ENCODE data around the gene FRMD4A.

The FRMD4A gene

GRCh38 chr10:13685885-13686284, 644.8 kb downstream of the FRMD4A start:
- no peak for DNase-seq

DNA sequence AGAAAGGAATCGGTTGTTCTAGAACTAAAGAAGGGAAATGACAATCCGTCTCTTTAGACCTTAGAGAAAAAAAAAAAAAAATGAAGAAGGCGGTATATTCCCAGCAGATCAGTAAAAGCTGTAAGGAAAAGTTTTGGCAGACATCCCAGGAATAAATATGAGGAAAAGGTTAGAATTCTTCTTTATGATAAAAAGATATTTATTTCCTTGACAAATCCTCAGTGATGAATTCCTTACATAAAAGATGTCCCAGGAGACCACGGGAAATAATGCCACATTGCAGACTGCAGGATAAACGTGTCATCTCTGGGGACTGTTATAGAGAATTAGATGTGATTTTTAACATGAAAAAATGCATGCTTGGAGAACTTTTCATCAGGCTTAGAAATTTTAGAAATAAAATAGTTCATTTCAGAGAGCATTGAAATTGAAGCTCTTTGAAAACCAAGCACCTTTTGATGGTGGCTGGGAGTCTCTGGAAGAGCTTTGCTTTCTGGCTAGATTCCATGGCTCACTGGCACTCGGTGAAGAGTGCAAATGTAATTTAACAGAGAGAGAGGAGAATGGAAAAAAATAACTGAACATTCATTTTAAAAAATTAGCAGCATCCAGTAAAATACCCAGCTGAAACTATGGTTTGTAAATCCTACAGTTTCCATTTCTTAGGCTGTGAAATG, 645.8 kb downstream of the FRMD4A start:
- no peak for DNase-seq

DNA sequence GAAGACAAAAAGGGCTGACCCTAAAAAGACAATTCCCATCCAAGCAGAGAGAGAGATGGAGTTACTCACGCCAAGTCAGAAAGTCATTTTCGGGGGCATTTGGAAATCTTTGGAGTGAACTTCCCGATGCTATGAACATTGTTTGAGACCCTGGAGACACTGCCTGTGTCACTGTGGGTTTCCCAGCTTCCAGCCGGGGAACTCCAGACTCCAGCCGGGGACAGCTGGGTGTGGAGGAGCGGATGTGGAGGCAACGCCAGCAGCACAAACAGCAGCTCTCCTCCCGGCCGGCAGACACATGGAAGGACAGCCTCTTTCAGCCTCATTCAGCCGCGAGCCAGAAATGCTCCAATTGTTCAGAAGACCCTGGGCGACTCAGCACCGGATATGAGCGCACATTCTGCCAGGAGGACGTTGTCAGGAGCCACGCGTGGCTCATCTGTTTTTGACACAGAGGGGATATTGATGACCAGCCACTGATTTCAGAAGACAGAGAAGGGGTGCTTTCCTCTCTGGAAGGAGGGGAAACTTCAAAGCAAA, 646.4 kb downstream of the FRMD4A start:
- DNase-seq, result no peak

GRCh38 chr10:13683017-13683416, 647.7 kb downstream of the FRMD4A start:
- DNase-seq, result no peak

GRCh38 chr10:13681960-13682359, 648.8 kb downstream of the FRMD4A start:
- no peak for DNase-seq

DNA sequence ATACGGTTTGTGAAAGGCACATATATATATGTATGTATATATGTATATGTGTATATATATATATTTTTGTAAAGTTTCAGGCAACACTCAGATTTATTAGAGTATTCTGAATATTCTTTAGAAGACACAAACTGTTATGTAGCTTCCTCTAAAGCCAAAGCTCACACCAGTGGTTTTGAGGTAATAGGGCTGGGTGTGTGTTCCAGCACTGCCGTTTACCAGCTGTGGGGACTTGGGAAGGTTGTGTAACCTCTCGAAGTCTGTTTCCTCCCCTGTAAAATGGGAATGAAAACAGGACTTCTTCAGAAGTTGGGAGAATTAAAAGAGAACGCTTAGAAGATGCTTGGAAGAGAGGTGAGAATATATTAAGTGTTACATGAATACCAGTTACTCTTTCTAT, 649.2 kb downstream of the FRMD4A start:
- DNase-seq, result no peak

DNA sequence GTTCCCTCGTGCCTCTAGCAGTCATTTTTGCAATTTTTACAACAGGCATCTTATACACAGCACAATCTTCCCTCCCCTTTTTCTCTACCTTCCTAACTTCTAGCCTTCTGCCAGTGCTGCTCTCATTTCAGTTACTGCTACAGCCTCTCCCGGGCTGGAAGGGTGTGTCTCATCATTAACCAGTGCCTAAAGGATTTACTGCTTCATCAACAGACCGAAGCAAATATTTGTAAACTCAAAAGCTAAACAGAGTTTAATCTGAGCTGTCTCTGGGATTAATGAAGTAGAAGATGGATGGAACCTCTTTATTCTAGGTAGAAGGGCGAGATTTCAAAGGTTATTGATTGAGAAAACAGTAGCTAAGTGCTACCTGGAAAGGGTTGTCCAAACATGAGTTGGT, 649.6 kb downstream of the FRMD4A start:
- no peak for DNase-seq

DNA sequence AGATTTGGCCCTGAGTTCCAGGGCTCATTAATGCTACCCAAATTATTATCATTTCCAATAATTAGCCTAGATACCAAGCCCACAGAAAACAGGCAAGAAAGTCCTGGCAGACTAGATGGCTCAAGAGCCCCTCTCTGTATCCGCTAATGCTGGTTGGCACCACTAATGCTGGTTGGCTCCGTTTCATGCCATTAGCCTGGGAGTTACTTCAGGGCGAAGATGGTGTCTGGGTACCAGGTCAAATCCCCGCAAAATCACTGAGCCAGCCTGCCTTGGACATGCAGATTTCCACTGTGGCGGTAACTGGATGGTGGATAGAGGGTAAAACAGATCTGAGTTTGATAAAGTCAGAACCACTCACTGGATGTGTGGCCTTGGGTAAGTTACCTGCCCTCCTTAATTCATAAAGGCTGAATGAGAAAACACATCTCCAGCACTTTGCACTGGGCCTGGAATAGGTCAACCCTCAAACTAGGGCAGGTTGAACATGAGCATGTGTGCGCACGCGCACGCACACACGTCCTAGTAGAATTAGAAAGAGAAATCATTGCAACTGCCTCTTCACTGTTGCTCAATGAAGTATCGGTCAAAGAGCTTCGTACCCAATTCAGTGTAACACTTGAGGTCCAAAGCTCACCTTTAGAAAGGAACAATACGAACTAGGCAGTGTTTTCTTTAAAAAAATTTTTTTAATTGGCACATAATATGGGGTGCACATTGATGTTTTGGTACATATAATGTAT, 652.5 kb downstream of the FRMD4A start:
- DNase-seq, result no peak

- no peak for DNase-seq
Observed at GRCh38 chr10:13674645-13675588, 655.8 kb downstream of the FRMD4A start.

DNA sequence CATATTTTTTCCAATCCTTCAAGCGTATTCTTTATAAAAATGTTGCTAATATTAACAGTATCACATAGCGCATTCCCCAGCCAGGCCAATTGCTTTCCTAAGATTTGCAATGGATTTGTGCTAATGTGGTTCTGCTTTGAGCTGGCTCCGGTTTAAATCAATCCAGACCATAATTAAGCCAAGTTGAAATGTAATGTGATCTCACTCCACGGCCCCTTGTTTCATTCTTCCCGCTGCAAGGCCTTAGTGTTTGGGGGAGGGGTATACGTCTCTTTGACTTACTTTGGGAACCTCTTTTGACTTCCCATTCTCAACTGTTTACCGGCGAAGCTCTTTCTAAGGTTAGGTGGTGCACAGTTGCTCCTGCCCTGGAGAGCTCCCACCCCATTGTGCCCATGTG, 657.6 kb downstream of the FRMD4A start:
- DNase-seq, result no peak

- DNase-seq, result no peak
Observed at GRCh38 chr10:13672548-13672947, 658.2 kb downstream of the FRMD4A start.

DNA sequence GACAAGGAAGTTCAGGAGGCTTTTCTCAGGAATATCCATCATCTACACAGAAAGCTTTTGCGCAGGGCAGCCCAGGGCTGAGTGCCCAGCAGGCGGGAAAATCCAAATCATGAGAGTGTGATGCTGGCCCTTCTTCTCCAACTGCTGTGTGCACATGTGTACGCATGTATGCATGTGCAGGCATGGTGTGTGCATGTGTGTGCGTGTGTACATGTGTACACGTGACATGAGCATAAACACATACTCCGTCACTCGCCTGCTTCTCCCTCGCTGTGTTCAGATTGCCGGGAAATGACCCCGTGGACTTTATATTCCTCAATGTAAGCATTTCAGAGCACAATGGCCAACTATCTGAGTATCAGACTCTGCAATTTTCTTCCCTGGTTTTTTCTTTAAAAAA, 658.8 kb downstream of the FRMD4A start:
- no peak for DNase-seq

DNA sequence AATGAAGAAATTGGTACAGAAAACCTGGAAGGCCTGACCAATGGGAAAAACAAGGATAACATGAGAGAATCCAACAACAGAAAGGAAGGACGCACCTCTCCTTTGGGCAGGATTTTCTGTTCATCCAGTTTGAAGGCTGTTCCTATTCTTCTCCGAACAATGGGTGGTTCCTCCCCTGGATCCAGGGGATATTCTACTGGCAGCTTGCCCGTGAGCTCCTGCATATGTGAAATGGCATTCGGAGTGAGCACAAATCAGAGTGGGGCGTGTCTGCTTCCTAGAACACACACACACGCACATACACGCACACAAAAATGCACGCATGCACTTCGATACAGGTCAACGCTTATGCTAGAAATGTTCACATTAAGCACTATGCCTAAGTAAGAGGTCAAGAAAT, 660.4 kb downstream of the FRMD4A start:
- DNase-seq, result no peak

- DNase-seq, result no peak
Observed at GRCh38 chr10:13669901-13670300, 660.8 kb downstream of the FRMD4A start.

DNA sequence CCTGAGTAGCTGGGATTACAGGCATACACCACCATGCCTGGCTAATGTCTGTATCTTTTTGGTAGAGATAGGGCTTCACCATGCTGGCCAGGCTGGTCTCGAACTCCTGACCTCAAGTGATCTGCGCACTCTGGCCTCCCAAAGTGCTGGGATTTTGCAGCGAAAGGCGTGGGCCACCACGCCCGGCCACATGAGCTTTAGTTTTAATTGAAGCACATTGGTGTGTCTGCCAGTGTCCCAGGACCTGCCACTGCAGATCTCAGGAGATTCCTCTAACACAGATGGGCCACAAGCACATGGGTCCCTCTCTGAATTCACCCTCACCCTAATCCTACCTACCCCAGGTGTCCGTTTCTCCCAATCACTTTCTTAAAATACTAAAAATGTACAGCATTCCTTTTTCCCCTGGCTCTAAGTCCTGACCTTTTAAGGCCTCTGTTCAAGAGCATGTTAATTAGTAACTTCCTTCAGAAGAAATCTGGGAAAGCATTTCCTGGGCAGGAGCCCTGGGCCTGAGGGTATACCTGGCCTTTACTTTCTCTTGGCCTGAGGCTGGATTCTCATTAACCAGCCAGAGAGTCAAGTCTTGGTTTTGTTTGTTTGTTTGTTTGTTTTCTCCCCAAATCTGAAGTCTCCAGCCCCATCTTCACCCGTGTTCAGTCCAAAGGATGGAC, 661.4 kb downstream of the FRMD4A start:
- no peak for DNase-seq

DNA sequence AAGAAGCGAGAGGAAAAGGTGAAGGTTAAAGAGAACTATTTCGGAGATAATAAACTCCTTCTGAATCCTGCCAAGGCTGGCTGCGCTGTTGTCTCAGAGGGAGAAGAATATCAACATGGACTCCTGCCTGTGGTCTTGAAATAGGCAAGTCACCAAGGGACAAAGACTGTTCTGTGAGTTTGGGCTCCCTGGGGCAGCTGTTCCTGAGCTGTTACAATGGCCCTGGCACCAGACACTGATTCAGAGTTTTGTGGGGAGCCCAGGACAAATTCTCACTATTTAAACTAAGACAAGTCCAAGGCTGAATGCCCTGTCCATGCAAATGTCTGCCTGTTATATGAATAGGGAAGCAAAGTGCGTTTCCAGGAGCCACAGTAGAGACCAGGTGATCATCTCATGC, 662.6 kb downstream of the FRMD4A start:
- DNase-seq, result no peak

DNA sequence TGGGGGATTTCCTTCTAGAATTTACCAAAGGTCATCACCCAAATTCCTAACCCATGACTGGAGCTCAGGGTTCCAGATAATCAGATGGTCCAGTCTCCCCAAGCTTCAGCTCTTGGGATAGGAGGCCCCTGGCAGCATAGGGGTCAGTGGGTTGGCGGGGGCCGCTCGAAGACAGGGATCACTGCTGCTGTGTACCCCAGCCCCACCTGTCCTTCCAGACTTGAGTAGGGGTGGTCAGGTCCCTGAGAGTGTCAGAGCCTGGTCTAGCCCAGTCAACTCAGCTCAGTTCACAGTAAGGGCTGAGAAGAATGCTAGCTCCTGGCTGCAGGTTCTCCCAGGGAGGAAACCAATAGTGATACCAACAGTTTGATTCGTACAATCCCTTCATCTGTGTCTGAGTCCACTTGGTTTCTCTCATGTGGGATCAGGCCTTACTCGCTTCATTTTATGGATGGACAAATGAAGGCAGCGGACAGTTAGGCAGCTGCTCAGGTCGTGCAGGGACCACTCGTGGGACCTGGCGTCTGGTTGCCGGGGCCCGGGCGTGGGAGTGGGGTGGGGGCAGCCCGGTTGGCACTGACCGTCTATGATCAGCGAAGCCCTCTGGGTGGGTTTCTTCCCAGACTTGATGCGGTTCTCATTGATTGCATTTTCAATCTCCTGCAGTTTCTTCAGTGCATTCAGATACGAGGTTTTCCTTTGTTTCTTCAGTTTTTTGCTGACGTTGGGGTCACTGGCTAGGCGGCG, 665.0 kb downstream of the FRMD4A start:
- no peak for DNase-seq

- DNase-seq, result no peak
Observed at GRCh38 chr10:13661256-13661655, 669.5 kb downstream of the FRMD4A start.

GRCh38 chr10:13660551-13660920, 670.2 kb downstream of the FRMD4A start:
- no peak for DNase-seq

GRCh38 chr10:13659887-13660550, 670.7 kb downstream of the FRMD4A start:
- peak; percentile 61 for DNase-seq
